NCI-H2171 (cell line): Measurements from ENCODE around the gene URB2.

Experiments used
- DNase-seq: peaks from one replicate; lab custom pipeline; 2025; lab: John Stamatoyannopoulos, UW

Gene URB2

DNA sequence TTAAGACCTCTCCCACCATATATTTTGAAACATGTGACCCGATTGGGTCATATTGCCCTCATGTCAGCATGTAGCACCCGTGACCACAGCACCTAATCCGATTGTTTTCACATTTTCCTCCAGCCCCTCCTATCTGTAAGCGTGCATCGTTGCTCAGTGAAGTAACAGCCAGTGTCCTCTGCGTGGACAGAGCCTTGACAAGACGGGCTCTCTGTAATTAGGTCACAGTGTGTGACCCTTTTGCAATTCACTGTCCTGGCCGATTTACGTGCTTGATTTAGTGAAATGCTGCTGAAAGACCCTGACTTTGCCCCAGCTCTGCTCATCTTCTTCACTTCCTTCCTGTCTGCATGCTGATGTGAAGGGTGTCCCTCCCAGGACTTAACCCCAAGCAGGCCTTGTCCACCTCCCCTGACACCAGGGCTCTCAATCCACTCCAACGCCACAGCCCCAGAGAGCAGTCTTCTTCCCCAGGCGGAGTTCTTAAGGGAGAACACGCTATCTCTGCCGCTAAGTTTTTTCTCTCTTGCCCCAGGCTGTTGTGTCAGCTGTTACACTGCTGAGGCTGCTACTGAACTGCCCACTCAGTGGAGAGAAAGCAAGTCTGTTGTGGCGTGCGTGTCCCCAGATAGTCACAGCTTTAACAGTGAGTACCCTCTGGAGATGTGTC lies 19.4 kb downstream of the URB2 start:
- DNase-seq, result no peak

DNA sequence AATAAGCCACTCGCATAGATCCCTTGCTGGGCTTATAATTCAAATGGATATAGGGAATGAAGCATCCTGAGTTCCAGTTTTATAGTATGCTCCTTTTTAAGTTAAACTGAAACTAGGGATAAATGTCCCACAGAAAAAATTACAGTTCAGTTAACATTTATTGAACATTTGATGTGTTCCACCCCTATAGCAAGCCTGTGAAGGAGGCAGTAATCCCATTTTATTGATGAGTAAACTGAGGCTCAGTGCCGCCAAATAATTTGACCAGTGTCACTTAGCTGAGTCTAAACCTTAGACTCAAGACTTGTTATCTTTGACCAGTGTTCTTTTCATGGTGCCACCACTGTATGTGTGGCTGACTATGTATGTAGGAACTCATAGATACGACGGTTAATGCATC lies 22.4 kb downstream of the URB2 start:
- no peak for DNase-seq

DNA sequence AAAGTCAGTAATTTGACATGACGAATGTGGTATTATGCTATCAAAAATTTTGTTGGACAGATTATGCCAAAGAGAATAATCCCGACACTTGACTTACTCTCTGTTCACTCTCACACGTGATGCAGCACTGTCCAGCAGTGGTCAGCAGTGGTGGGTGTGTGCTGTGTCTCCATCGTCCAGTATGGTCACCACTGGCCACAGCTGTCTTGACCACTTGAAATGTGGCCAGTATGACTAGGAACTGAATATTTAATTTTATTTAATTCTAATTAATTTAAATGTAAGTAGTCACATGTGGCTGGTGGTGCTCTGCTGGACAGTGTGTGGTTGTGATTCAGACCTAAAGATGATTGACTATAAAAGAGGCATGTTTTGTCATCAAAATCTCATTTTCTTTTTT lies 24.0 kb downstream of the URB2 start:
- DNase-seq, result no peak

DNA sequence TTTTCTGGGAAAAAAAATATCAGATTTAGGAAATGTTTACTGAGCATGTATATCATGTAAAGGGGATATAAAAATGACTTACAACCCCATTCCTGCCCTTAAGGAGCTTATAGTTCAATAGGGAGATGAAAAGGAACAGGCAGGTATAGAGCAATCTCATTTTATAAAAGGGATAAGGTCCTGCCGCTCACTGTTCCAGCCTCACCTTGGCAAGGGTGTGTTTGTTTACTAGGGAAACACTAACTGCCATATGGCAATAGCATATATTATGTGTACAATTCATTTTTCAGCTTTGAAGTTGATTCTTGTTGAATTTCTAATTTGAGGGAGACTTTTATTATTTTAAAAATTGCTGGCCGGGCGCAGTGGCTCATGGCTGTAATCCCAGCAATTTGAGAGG lies 25.5 kb downstream of the URB2 start:
- no peak for DNase-seq

DNA sequence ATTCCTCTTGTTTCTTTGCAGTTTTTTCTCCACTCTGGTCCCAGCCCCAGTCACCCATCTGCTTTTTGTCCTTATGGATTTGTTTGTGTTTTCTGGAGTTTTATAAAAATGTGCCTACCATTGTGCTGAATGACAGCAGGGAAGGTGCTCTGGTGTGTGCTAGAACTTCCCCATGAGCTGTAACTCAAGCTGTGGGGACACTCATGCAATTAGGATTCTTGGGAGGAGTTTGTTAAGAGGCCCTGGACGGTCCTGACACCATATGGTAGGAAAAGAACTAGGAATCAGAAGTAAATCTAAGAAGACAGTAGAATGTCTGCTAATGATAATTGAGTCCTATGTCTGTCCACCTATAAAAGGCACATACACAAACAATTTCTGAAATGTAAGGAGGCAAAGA lies 27.4 kb downstream of the URB2 start:
- DNase-seq, result no peak

DNA sequence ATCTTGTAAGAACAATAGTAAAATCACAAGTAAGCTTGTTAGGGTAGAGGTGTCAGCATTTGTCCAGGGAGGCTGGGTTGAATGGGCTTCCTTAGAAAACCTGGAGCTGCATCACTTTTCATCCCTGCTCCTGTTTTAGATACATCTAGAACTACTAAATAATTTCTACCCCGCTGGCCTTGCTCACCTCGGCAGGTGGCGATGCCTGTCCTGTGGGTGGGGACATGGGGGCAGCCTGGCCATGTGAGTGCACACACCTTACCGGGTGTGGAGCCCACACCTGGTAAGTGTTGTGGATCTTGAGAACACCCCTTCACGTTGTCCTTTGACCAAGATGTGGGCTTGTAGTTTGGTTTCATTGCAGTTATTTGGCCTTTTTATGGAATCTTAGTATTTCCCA lies 29.7 kb downstream of the URB2 start:
- no peak for DNase-seq

DNA sequence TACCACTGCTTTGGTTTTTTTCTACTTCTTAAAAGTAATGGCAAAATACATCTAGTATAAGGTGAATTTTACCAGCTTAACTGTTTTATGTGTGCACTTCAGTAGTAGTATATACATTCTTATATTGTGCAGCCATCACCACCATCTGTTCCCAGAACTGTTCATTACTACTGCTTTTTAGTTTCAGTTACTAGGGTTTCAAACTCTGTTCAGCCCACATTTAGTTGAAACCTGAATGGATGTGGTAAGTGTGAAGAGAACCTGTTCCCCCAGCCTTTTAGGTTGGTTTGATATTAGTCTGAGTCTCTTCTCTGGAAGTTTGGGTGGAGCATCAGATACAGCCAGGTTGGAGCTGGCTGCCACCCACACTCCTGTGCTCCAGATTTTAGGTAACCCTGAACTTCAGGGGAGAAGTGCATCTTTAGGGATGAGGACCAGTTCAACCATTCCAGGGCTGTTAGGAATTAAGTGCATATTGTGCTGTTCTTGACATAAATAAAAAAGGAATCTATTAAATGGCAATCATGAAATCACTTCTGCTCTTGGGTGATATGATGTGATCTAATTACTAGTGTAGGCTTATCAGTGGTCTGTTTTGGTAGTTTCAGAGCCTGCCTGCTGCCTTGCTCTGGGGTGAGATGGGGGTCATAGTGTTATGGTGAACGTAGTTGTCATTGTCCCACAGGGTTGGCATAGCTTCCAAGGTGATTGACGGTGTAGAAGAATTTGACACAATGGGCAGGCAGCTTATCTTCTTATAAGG lies 32.1 kb downstream of the URB2 start:
- no peak for DNase-seq

DNA sequence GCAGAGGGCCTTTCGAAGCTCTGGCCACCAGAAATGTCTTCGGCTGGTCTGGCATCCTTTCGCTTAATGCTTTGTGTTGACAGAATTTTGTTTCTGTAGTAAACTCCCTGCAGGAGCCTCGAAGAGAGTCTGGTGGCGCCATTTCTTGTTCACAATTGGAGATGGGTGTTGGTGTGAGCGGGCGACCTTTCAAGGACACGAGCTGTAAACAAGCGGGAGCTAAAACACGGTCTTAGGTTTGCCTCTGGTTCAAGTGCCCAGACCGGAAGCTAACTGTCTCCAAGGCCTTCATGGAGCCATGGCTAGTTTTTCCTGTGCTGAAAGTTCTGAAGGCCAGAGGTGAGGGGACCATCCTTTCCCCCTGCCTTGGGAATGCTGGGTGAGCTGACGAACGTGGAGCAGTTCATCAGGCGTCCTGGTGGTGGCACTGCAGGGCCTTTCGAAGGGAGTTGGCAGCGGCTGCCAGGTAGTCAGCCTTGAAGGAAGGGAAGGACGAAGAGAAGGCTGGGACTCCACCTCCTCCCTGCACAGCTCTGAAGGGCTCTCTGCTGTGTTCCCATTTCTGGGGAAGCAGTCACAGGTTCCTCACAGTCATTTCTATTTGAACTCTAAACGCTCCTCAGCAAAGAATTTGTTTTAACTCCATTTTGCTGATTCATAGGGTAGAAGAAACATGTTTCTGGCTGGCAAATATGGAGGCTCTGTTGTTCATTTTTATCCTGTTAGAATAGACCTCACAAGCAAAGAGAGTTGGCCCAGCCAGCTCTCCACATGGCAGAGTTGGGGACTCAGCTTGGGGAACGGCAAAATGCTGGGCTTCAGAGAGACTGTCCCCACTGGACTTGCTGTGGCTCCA lies 35.2 kb downstream of the URB2 start:
- DNase-seq, result peak; percentile 62

DNA sequence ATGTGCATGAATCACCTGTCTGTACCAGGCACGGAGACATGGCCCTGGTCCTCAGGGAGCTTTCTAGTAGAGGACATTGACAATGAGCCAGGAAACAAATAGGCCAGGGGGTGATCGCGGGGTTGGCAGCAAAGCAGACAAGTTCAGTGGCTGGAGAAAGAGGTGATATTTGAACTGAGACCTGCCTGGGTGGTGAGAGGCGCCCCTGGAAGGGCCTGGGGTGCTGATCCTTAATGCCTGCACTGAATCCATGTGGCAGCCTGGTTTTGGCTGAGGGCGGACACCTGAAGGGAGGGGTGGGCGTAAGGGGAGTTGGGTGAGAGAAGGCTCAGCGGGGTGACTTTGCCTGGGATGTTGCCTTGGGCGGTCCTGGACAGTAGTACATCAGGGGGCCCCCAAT lies 35.9 kb downstream of the URB2 start:
- DNase-seq, result no peak

DNA sequence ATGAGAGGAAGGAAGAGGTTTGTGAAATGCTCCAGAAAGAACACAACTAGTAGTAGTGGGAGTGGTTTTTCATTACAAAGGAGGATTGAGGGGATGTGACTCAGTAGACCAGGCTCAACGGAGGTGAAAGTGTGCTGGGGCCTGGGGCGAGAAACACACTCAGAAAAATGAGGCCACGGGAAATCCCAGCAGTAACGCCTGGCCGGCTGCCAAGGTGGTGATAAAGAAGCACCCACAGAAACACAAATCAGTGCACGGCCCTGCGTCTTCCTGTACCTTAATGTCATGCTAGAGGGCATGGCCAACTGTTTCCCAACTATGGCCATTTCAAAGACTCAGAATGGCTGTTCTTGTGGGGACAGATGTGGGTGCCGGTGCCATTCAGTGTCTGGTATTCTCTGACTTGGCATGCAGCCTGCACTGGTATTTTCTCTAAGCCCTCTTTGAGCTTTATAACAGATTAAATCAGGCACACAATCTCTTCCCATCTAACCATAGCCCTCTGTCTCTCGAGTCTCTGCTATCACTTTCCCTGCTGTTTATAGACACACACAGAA lies 38.2 kb downstream of the URB2 start:
- no peak for DNase-seq

DNA sequence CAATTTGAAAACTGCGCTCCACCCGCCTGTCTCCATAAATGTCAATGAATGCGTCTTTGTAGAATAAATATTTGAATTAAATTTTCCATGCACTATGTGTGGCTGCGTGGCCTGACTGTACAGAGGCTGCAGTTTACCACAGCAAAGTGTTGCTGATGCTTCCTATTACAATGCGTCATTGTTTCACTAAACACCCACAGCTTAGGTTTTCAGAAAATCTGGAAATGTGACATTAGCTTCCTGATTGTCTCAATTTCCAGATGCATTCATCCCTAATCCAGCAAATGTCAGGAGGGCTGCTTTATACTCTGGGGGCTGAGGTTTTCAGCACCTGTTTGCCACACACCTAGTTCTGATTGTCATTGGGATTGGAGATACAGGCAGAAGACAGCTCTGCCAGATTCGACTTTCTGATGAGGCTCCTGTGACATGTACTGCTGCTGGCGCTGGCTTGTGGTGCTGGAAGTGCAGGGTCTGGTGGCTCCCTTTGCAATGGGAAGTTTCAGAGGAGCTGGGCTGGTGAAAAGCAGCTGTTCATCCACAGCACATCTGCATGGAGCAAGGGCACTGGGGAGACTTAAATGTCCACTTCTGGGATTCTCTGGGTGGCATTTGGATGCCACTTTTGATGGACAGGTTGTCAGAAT lies 40.0 kb downstream of the URB2 start:
- DNase-seq, result no peak

DNA sequence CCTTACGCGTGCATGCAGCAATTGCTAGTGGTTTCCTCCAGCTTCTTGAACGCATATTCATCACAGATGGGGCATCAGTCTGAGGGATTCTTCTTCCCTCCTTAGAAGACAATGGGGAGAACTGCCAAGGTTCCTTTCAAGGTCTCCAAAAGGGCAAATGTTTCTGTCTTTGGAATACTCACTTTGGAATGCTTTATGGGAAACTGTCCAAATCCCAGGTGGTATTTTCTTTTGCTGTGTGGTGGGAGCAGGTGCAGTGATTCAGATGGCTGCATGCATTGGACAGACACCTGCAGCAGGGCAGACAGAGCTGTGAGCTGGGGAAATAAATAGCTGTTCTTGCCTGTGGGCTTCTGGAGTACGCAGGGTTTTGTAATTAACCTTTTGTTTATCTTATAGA lies 40.5 kb downstream of the URB2 start:
- no peak for DNase-seq

DNA sequence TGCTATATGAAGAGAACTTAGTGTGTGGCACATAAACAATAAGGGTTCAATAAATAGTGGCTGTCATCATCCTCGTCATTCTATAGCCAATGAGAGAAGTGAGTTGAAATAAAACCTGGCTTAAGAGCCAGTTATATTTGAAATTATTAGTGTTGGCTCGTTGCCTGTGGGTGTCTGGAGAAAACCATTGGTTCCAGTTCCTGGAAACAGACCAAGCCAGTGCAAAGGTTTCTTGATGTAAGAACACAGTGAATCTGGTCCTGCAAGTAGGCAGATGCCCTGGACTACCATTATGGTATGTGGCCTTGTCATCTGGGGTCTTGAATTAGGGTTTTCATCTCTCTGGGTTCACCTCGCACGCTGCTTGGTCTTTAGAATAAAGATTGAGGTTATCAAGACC lies 43.3 kb downstream of the URB2 start:
- no peak for DNase-seq

DNA sequence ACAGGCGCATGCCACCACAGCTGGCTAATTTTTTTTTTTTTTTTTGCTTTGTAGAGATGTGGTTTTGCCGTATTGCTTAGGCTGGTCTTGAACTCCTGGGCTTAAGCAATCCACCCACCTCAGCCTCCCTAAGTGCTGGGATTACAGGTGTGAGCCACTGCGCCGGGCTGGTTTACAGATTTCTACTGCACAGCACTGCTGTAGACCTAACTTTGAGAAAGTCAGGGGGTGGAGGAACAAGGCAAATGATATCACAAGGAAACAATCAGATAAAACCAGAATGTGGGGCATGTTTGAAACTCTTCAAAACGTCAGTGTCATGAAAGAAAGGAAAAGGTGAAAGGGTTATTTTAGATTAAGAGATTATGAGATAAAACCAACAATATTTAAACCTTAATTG lies 45.3 kb downstream of the URB2 start:
- DNase-seq, result no peak

DNA sequence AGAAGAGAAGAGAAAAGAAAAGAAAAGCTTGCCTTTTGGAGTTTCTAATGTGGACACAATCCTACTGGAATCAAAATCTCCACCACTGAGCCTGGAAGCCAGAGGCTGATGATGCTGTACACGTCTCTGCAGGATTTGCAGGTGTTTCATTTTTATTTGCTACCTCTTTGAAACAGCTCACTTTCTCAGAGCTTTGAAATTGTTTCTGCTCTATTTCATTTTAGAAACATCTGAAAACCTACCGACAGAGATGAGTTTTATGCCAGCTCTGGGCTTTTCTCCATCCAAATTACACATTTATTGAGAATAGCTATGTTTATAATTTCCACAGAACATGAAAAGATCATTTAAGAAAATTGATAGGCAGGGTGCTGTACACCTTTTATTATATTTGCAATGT lies 46.2 kb downstream of the URB2 start:
- DNase-seq, result no peak

DNA sequence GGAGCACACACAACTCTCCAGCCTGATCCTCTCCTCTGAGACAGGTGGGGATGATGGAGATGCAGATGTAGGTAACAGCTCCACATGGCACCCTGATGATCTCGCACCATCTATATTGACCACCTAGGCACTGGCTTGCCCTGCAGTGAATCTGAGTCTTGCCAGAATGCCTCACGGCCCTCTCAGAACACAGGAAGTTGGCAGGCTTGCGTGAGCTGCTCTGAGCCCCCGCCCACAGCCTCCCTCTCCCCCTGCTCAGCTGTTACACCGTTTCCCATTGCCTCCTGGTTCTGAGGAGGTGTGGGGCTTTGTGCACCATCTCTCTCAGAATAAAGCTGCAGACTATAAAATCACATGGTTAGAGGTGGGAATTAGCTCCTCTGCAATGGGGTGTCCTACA lies 48.0 kb downstream of the URB2 start:
- no peak for DNase-seq

DNA sequence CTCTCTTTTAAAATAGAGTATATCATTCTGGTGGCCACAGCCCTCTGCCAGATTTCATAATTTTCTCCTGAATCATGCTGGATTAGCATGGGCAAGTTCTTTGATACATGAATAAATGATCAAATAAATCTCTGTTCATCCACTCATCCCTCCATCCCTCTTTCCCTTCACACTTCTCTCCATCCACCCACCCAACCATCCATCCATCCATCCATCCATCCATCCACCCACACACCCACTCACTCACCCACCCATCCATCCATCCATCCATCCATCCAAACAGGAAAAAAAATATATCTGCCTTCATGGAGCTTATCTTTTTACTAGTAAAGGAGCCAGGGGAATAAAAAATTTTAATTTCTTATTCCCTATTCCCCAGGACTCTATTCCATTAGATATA lies 49.3 kb downstream of the URB2 start:
- no peak for DNase-seq

DNA sequence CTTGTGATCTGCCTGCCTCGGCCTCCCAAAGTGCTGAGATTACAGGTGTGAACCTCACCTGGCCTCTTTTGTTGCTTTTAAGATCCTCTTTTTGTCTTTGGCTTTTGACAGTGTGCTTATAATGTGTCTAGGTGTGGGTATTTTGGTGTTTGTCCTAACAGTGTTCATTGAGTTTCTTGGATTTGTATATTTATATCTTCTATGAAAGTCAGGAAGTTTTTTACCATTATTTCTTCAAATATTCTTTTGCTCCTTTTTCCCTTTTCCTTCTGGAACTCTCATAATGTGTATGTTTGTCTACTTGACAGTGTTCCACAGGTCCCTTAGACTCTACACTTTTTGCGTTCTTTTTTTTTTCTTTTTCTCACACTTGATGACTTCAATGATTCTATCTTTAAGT lies 59.1 kb downstream of the URB2 start:
- no peak for DNase-seq

DNA sequence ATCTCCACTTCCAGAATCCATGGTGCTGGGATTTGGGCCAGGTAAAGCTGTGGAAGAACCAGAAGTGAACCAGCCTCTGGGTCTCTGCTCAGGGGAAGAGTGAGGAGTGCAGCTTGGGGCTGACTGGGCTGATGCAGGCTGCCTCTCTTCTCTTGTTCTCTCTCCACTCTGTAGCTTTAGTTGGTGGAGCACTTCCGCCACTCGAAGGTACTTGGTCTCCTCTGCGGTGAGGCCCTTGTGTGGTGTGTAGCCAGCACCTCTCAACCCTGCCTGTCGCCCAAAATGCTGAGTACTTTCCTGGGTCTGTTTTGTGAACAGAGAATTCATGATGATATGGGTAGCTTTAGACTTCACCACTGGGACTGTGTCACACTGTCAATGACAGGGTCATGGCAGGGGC lies 63.2 kb downstream of the URB2 start:
- no peak for DNase-seq

DNA sequence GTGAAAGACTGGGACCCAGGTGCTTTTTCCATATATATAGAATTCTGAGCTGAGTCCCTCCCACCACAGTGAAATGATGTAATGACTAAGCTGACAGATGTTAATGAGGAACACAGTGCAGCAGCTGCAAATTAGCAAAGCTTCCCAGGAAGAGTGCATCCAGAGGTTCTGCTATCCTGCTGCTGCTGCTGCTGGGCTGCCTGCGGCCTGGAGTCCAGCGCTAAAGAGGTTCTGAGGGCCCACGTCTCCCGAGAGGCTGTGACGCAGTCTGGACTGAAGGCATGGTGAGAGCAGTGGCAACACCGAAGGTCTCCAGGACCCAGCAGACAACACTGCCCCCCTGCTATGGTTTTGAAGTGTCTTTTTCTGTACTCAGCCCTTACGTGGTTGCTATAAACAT lies 63.9 kb downstream of the URB2 start:
- DNase-seq, result no peak

DNA sequence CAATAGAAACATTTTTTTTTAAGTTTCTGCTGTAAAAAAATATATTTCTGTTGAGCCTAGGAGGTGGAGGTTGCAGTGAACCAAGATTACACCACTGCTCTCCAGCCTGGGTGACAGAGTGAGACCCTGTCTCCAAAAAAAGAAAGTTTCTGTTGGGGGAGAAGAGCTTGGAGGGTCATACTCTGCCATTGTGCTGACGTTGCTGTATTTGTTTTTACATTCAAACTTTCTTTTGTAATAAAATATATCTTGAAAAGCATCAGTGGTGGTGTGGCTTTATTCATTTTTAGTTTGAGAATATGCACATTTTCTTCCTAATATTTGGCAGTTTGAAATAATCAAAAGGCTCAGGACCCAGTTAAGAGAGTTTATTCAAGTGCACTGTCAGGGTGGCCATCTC lies 64.6 kb downstream of the URB2 start:
- no peak for DNase-seq

DNA sequence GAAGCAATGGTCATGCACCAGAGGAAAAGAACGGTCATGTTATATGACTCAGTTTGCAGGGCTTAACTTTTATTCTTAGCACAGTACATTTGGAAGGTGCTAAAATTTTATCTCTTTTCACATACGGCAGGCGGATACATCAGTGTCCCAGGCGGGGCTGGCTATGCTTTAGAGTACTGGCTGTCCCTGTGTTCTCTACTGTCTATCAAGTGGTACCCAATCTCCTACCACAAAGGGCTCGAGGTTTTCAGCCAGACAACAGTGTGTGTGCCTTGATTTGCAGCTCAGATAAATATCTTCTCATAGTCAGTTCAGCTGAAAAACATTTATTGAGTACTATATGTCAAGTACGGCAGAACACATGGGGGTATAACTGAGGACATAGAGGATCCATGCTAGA lies 65.3 kb downstream of the URB2 start:
- no peak for DNase-seq
